Erythroblast (primary cell): Measurements from ENCODE around the gene CKB.

Experiments
- GATA1 ChIP-seq: IDR thresholded peaks from 2 replicates; pipeline ENCODE4 v1.6.1; 2011; ENCODE audit warnings: low read depth, mild to moderate bottlenecking, control low read depth, low read length, moderate library complexity
- POLR2A ChIP-seq: IDR thresholded peaks from 2 replicates; pipeline ENCODE4 v1.6.1; 2011; ENCODE audit warnings: mild to moderate bottlenecking, low read length

- TF ChIP-seq POLR2A (no peak), GATA1 (no peak)
These were observed 1.1 kb downstream of the CKB start for GRCh38 chr14:103521438-103521950.
